Astrocyte of the cerebellum (primary cell): ENCODE measurements around the gene ROBO3.

Experiments
- DNase-seq: peaks from one replicate; pipeline ENCODE4 v3.0.0-alpha.2; 2011; ENCODE audit warnings: low read depth
- H3K4me3 ChIP-seq: 2 replicates; pipeline ENCODE4 v1.5.1; 2011; ENCODE audit warnings: mild to moderate bottlenecking, low read depth, low read length, moderate library complexity
- in situ Hi-C: cut with HindIII; loops from 2 replicates; pipeline ENCODE4 v1.10.0; 2017; ENCODE audit warnings: low sequenced_read_pairs
- TF ChIP-seq, protein P1 (sequence below): IDR thresholded peaks from 2 replicates; pipeline ENCODE4 v1.5.1; 2012; ENCODE audit warnings: low read length, low read depth, moderate library complexity, mild to moderate bottlenecking; ENCODE audit errors: missing control alignments

ROBO3 gene

GRCh38 chr11:124923296-124923695 lies 58.1 kb downstream of the ROBO3 start:
- in situ Hi-C loops = no loop called here
- H3K4me3 ChIP-seq = no peak overlapping the region
- no peak for DNase-seq
- TF ChIP-seq, protein P1, sequence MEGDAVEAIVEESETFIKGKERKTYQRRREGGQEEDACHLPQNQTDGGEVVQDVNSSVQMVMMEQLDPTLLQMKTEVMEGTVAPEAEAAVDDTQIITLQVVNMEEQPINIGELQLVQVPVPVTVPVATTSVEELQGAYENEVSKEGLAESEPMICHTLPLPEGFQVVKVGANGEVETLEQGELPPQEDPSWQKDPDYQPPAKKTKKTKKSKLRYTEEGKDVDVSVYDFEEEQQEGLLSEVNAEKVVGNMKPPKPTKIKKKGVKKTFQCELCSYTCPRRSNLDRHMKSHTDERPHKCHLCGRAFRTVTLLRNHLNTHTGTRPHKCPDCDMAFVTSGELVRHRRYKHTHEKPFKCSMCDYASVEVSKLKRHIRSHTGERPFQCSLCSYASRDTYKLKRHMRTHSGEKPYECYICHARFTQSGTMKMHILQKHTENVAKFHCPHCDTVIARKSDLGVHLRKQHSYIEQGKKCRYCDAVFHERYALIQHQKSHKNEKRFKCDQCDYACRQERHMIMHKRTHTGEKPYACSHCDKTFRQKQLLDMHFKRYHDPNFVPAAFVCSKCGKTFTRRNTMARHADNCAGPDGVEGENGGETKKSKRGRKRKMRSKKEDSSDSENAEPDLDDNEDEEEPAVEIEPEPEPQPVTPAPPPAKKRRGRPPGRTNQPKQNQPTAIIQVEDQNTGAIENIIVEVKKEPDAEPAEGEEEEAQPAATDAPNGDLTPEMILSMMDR = no peak

GRCh38 chr11:124928942-124929665 lies 63.9 kb downstream of the ROBO3 start:
- in situ Hi-C loops = no loop called here

DNA sequence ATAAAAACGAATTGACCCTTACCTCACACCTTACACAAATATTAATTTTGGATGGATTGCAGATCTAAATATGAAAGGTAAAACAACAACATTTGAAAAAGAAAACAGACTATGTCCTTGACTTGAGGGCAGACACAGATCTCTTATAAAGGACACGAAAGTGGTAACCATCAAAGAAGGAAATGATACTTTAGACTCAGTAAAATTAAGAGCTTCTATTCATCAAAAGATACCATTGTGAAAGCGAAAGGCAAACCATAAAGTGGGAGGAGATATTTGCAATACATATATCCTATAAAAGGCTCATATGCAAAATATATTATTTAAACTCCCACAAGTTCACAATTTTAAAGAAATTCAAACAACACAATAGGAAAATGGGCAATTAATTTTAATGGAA lies 65.6 kb downstream of the ROBO3 start:
- TF ChIP-seq, protein P1 = no peak
- H3K4me3 ChIP-seq = no peak overlapping the region
- in situ Hi-C loops = no loop called here
- DNase-seq = no peak

More at GRCh38 chr11:124928942-124929665, 63.9 kb downstream of the ROBO3 start:
- no peak for DNase-seq
- TF ChIP-seq, protein P1 = no peak
- H3K4me3 ChIP-seq = no peak overlapping the region
